Caki2 (cell line): ENCODE data around the gene ADAMTS10. TPM values are rescaled to one million over a fixed set of nuclear protein-coding genes. Genes with fewer than 3 reads are reported as not detected.
"Not testable (repeated sequence)": the region's sequence is repeated elsewhere in the genome, so short reads cannot be mapped to it uniquely, and the experiment has no call there.

Experiments
- DNase-seq: peaks from one replicate; pipeline ENCODE4 v3.0.0-alpha.2; 2015; ENCODE audit warnings: low read depth
- in situ Hi-C: cut with HindIII; loops from 2 replicates; pipeline ENCODE4 v1.10.0; 2016; ENCODE audit warnings: low sequenced_read_pairs, low pct_unique_long_range_greater_than_20kb, mixed read lengths
- total RNA-seq: library from RNA; depleted of rRNA; stranded (reverse); fragments of >200 nt; shearing (Covaris generic); gene quantifications from 2 replicates; pipeline ENCODE4 v1.2.3, GENCODE V29; 2014; ENCODE audit warnings: low replicate concordance; rRNA removed

The ADAMTS10 gene
- 1.2 and 4.8 TPM in 2 replicates for total RNA-seq

GRCh38 chr19:8610041-8610935 lies at the start of gene ADAMTS10:
Gene ADAMTS10, minus strand, starts transcription at chr19:8610715. Its CDS starts 5,005 bp downstream, at chr19:8605710.
- peak; percentile 24 for DNase-seq
- in situ Hi-C loops = no loop called here

- DNase-seq = no peak
- in situ Hi-C loops = no loop called here
These were observed 49.4 kb upstream of the ADAMTS10 start for GRCh38 chr19:8659905-8660304.

GRCh38 chr19:8657869-8658268 lies 47.4 kb upstream of the ADAMTS10 start:
- in situ Hi-C loops = no loop called here
- DNase-seq = no peak

- DNase-seq = no peak
- in situ Hi-C loops = no loop called here
These were observed 44.8 kb upstream of the ADAMTS10 start for GRCh38 chr19:8655340-8655709.

GRCh38 chr19:8654591-8655339 lies 44.2 kb upstream of the ADAMTS10 start:
- DNase-seq = peak; percentile 26
- in situ Hi-C loops = no loop called here

GRCh38 chr19:8648240-8648639 lies 37.7 kb upstream of the ADAMTS10 start:
- no peak for DNase-seq
- in situ Hi-C loops = no loop called here

- in situ Hi-C loops = no loop called here
- no peak for DNase-seq
These were observed 33.5 kb upstream of the ADAMTS10 start for GRCh38 chr19:8643860-8644653.

- no peak for DNase-seq
- in situ Hi-C loops = no loop called here
These were observed 32.0 kb upstream of the ADAMTS10 start for GRCh38 chr19:8642561-8642960.

GRCh38 chr19:8641908-8642547 lies 31.5 kb upstream of the ADAMTS10 start:
- in situ Hi-C loops = no loop called here

GRCh38 chr19:8641221-8641907 lies 30.8 kb upstream of the ADAMTS10 start:
- in situ Hi-C loops = no loop called here
- no peak for DNase-seq

More at GRCh38 chr19:8641908-8642547, 31.5 kb upstream of the ADAMTS10 start:
- peak; percentile 14 for DNase-seq

GRCh38 chr19:8640402-8641004 lies 30.0 kb upstream of the ADAMTS10 start:
- in situ Hi-C loops = no loop called here

GRCh38 chr19:8639821-8640401 lies 29.4 kb upstream of the ADAMTS10 start:
- in situ Hi-C loops = no loop called here
- no peak for DNase-seq

More at GRCh38 chr19:8640402-8641004, 30.0 kb upstream of the ADAMTS10 start:
- DNase-seq = no peak

- in situ Hi-C loops = no loop called here
These were observed 27.6 kb upstream of the ADAMTS10 start for GRCh38 chr19:8638078-8638619.

GRCh38 chr19:8637070-8637469 lies 26.6 kb upstream of the ADAMTS10 start:
- DNase-seq, in situ Hi-C loops: not testable (repeated sequence)

More at GRCh38 chr19:8638078-8638619, 27.6 kb upstream of the ADAMTS10 start:
- no peak for DNase-seq

- in situ Hi-C loops = no loop called here
- no peak for DNase-seq
These were observed 24.9 kb upstream of the ADAMTS10 start for GRCh38 chr19:8635422-8635821.

- DNase-seq = no peak
These were observed 20.9 kb upstream of the ADAMTS10 start for GRCh38 chr19:8631425-8631819.

More at GRCh38 chr19:8631425-8631819, 20.9 kb upstream of the ADAMTS10 start:
- in situ Hi-C loops = no loop called here
